ENCODE results near the gene RFX7.

RFX7 gene

DNA sequence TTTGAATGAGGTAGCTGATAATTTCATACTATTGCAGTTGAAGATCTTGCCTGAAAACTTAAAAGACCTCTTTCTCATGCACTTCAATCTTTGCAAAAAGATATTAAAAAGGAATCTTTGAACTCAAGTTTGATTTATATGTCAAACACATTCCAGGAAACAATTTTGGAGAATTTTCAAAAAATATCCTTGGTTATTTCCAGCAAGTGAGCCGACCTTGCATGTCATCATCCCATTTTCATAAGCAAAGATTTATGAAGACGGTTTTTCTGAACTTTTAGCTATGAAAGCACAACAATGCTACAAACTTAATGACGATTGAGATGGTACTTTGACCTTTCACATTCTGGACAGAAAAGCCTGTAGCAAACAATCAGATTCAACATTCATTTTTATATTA lies 95.6 kb downstream of the RFX7 start:
- in situ Hi-C loops (cut with MboI; ENCODE audit: low sequenced_read_pairs), result no loop called here

DNA sequence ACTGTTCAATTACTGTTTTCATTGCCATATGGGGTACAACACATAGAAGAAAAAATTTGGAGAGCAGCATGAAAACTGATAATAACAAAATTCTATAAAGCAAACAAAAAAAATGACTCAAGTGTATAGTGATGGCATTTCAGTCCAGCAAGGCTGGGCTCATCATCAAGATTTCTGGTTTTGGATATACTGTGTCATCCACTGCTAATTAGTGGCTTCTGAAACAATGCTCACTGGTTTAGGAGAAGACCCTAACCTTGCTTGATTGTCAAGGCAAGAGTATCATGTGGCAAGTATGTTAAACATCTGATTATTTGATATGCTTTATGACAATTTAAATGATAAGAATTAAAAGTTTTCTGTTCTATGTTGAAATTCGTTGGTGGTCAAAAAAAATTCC lies 96.9 kb downstream of the RFX7 start:
- in situ Hi-C loops (cut with MboI; ENCODE audit: low sequenced_read_pairs), result no loop called here

DNA sequence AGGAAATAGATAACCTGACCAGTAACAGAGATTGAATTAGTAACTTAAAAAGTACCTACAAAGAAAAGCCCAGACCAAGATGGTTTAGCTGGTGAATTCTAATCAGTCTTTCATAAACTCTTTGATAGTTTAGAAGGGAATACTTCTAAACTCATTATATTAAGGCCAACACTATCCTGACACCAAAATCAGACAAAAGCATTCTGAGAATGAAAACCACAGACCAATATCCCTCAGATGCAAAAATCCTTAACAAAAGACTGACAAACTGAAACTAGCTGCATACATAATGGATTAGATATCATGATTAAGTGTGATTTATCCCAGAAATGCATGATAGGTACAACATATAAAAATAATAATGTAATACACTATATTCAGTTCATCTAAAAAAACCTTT lies 115.6 kb downstream of the RFX7 start:
- in situ Hi-C loops (cut with MboI; ENCODE audit: low sequenced_read_pairs), result no loop called here

DNA sequence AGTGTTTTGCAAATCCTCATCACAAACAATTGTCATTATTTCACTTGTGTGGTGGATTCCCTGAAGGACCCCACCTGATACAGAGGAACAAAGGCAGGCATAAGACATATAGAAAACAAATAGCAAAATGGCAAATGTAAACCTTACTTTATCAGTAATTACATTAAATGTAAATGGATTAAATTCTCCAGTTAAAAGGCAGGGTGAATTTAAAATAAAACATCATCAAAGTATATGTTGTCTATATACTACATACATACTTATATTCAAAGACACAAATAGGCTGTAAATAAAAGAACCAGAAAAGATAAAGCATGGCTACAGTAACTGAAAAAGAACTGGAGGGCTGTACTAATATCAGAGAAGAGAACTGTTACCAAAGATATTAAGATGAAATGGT lies 117.3 kb downstream of the RFX7 start:
- in situ Hi-C loops (cut with MboI; ENCODE audit: low sequenced_read_pairs), result no loop called here

DNA sequence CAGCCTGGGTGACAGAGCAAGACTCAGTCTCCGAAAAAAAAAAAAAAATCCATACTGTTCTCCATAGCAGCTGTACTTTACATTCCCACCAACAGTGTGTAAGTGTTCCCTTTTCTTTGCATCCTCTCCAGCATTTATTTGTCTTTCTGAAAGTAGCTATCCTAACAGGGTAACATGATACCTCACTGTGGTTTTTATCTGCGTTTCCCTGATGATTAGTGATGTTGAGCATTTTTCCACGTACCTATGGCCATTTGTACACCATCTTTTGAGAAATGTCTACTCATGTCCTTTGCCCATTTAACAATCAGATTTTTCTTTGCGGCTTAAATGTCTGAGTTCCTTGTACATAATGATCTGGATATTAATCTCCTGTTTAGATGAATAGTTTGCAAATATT lies 119.3 kb downstream of the RFX7 start:
- in situ Hi-C loops (cut with MboI; ENCODE audit: low sequenced_read_pairs), result no loop called here

DNA sequence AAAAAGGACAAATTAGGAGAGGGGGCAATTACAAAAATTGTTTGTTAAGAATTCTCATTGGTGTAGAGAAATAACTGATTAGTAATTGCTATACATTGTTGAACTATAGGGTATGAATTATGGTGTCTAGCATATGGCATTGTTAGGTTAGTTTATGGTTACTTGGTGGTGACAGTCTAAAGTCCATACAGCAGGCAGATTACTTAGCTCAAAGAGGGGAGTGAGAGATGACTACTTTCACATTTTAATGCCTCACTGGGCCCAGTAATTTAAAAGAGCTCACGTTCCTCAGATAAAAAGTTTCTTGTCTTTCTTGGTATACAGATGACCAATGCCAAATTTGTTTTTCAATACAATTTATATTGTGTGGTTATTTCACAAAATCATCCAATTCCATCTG lies 137.8 kb downstream of the RFX7 start:
- in situ Hi-C loops (cut with MboI; ENCODE audit: low sequenced_read_pairs), result no loop called here

DNA sequence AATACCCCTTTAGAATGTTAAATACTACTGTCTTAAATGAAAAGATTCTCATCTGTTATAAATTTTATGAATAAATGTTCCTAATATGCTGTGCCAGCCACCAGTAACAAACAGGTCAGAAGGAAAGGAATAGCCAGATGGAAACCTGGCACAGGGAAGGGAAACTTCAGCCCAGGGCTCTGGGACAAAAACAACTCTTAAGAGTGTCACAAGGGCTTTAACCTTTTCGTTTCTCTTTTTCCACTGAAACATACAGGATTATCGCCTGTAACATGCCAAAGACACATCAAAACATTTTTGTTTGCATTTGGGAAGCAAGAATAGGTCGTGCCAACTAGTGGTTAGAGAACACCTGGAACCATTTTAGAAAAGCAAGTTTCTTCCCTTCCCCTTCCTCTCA lies 141.2 kb downstream of the RFX7 start:
- in situ Hi-C loops (cut with MboI; ENCODE audit: low sequenced_read_pairs), result no loop called here

DNA sequence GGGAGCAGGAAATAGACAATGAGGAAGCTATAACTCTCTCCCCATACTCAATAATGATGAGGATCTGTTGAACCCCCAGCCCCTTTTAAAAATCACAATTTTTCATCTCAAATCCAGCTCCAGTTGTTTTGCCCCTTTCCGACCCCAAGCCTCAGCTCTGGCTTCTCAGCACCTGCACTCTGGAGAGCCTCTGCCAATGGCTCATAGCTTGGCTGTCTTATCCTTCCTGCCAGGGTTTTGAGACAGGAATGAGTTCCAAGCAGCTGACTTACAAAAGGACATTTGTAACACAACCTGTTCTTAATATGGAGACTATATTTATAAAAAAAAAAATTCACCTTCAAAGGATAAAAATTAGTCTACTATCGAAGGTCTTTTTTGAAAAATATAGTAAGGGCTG lies 144.4 kb downstream of the RFX7 start:
- in situ Hi-C loops (cut with MboI; ENCODE audit: low sequenced_read_pairs), result no loop called here

DNA sequence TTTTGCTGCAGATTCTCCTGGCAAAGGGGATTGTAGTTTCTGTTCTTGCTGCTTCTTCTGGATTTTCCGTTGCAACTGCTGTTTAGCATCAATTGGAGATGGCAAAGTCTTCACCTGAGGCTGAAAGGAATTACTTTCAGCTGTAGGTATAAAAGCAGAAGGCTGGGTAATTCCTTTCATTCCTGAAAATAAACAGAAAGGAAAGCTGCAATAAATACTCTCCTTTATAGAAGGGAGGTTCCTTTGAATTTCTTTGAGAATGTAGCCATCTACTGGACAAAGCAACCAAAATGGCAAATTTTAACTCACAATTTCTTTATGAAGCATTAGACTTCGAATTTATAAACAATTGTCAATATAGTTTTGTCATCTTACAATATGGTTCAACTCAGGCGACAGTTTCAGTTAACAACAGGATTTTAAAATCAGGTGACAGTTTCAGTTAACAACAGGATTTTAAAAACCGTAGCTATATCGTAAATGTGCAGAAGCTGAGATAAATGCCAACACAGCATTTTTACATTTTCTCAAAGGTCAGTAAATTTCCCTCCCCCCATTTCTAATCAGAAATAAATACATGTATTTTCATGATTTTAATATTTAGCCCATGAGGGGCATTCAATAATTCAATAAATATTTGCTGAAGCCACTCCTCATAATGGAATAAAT lies 145.3 kb downstream of the RFX7 start:
- in situ Hi-C loops (cut with MboI; ENCODE audit: low sequenced_read_pairs), result no loop called here

DNA sequence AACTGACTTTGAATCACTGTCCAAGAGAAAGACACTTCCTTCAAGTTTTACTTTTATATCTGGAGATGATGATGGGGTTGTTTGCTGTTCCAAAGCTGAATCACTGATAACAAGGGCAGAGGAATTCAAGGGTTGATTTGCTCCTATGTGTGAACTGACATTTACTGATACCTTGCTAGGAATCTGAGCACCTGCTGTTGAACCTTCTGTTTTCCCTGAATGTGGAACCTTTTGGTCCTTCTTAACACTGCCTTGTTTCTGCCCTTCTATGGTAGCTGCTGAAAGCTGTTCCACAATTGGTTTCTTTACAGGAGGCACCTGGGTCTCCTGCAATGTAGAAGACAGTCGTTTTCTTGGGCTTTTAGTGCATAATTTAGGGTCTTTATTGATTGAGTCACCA lies 148.3 kb downstream of the RFX7 start:
- in situ Hi-C loops (cut with MboI; ENCODE audit: low sequenced_read_pairs), result no loop called here

DNA sequence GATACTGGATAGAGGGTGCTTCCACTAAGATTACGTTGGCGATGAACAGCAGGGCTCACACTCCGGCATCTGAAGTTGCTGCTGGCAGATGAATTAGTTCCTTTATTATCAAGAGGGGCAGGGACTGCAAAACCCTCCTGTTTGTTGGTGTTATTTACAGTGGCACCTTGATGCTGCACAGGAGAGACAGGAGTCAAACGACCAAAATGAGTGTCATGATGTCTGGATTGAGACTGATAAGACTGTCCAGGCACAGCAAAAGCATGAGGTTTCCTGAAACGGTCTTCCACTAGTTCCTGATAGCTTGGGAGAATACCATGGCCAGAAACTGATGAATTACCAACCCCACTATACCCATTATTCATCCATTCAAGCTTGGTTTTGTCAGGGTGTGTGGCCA lies 149.5 kb downstream of the RFX7 start:
- in situ Hi-C loops (cut with MboI; ENCODE audit: low sequenced_read_pairs), result no loop called here

DNA sequence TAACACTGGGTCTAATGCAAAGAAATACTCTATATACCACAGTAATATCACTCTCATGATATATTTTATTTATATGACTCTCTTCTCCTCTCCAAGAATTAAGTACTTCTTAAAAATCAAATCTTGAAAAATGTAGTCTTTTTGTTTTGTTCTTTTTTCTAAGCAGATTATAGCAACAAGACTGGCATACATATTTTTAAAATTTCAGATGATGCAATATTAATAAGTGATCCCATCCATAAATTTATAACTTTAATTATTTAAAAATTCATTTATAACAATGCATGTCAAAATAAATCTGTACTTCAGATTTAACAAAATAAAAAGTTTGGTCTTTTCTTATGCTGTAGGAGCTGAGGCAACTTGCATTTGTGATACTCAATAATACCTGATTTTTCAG lies 155.3 kb downstream of the RFX7 start:
- in situ Hi-C loops (cut with MboI; ENCODE audit: low sequenced_read_pairs), result no loop called here

DNA sequence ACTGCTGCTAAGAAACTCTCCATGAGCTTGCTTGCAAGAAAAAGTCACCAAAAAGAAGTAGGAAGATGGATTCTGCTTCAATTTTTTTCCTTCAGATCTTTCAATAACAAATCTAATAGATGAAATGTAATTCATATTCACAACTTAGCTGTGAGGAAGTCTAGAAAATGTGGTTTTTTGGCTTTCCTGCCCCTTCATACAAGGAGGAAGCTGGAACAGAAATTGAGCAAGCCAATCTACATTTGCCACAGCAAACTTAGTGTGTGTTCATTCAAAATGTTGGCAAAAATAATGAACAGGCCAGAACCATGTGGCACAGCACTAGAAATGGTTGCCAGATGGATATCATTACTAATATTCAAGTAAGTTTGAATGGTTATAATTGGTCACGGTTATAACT lies 157.1 kb downstream of the RFX7 start:
- in situ Hi-C loops (cut with MboI; ENCODE audit: low sequenced_read_pairs), result no loop called here

DNA sequence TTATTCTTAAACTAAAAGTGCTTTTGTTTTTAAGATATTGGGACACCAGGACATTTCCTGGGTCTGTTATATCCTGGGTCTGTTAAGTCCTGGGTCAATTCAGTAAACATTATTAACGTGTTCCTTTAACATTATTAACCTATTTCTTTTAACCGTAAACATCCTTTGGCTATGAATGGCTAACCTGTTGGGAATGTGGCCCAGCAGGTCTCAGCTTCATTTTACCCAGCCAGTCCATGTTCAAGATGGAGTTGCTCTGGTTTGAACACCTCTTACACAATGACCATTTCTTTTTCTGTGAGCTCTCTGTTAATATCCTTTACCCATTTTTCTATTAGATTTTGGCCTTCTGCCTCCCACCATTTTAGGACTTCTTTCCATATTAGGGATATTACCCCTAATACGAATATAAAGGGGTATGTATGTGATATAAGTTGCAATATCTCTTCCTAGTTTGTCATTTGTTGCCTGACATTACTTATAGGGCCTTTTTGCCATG lies 161.4 kb downstream of the RFX7 start:
- in situ Hi-C loops (cut with MboI; ENCODE audit: low sequenced_read_pairs), result no loop called here

DNA sequence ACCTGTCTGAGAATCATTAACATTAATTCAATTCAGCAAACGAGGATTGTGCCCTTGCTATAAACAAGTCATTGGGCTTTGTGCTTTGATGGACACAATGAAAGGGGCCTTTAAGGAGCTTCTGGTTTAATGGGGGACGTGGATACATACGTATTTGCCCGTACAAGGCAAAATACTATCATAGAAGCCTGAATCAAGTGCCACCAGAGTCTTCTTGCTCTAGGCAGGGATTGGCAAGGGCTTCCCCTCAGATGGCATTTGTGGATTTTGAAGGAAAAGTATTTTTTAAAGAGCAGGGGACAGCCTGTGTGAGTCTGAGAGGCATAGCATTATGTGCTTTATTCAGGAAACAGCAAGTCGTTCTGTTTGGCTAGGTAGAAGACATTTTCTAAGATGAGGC lies 166.6 kb downstream of the RFX7 start:
- in situ Hi-C loops (cut with MboI; ENCODE audit: low sequenced_read_pairs), result no loop called here

DNA sequence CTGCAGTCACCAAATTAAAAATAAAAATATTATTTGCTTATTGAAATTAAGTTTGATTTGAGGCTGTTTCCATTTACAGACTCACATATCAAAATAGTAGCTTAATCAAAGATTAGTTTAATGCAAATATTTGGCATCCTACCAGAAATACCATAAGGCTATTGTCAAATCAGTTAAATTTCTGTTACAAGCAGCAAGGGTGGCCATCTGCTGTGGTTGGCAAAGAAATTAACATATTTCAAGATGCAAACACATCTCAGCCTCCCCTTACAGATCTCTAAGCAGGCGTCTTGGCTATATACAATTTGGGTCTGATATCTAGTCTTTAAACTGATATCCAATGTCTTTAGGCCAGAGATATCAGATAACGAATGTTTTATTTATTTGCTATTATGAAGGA lies 167.0 kb downstream of the RFX7 start:
- in situ Hi-C loops (cut with MboI; ENCODE audit: low sequenced_read_pairs), result no loop called here

DNA sequence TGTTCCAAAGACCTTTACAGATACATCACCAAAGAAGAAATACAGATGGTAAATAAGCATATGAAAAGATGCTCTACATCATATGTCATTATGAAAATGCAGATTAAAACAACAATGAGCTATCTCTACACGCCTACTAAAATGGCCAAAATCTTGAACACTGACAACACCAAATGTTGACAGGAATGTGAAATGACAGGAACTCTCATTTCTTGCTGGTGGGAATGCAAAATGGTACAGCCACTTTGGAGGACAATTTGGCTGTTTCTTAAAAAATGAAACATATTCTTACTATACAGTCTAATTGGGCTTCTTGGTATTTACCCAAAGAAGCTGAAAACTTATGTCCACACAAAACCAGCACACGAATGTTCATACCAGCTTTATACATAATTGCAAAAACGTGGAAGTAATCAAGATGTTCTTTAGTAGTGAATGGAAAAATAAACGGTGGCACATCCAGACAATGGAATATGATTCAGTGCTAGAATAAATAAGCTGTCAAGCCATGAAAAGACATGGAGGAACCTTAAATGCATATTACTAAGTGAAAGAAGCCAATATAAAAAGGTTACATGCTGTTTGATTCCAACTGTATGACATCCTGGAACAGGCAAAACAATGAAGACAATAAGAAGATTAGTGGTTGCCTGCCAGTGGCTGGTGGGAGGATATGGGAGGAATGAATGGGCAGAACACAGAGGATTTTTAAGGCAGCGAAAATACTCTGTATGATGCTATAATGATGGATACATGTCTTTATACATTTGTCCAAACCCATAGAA lies 169.0 kb downstream of the RFX7 start:
- in situ Hi-C loops (cut with MboI; ENCODE audit: low sequenced_read_pairs), result no loop called here

DNA sequence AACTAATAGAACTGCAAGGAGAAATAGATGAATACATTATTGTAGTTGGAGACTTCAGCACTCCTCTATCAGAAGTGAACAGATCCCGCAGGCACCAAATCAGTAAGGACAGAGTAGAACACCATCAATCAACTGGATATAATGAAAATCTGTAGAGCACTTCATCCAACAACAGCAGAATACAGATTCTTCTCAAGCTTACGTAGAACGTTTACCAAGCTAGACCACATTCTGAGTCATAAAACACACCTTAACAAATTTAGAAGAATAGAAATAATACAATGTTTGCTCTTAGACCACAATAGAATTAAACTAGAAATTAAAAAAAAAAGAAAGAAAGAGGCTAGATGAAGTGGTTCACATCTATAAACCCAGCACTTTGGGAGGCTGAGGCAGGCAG lies 179.5 kb downstream of the RFX7 start:
- in situ Hi-C loops (cut with MboI; ENCODE audit: low sequenced_read_pairs), result no loop called here

DNA sequence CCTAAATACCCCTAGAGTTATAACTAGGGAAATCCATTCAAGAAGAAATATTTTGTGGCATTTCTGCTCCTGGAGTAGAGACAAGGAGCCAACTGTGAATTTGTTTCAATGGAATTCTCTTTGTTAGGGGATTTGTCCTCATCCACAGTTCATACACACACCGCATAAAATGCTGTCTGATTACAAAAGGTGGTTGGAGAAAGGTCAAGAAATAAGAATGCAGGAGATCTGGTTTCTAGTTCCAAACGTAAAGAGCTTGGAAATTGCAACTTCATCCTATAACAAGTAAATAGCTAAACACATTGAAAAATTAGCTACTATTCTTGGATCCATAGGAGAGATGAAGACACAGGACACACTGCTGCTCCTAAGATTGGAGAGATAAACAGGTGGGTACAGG lies 184.0 kb downstream of the RFX7 start:
- in situ Hi-C loops (cut with MboI; ENCODE audit: low sequenced_read_pairs), result no loop called here

DNA sequence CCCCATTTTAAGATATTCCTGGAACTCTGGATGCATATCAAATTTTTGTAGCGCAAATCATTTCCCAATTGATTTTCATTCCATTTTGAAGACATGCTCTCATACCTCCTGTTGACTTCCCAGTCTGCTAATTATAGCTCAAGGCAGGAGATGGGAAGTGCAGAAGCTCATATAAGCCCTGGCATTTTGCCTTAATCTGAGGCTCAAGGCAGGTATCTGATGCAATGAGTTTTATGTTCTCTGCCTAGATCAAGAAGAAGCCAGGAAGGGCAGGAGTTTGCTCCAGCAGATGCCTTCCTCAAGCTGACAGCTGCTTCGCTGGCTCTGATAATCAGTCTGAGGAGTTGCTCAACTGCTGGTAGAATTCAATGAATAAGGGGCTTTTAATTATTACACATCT lies 184.7 kb downstream of the RFX7 start:
- in situ Hi-C loops (cut with MboI; ENCODE audit: low sequenced_read_pairs), result no loop called here

DNA sequence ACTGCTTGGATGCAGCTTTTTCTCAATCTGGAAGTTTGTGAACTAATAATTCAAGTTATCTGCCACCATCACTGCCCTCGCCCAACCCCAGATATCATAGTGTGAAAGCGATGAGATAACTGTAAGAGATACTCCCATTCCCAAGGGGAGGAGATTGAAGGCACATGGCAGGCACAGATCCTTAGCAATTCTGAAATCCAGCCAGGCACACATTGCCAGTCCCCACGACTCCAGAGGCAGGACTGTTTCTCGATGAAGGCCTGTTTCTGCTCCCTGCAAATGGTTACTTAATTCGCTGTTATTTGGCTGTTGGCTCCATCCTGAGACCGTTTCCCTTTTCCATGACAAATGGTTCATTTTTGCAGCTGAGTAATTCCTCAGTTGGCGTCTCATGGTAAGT lies 187.1 kb downstream of the RFX7 start:
- in situ Hi-C loops (cut with MboI; ENCODE audit: low sequenced_read_pairs), result no loop called here

DNA sequence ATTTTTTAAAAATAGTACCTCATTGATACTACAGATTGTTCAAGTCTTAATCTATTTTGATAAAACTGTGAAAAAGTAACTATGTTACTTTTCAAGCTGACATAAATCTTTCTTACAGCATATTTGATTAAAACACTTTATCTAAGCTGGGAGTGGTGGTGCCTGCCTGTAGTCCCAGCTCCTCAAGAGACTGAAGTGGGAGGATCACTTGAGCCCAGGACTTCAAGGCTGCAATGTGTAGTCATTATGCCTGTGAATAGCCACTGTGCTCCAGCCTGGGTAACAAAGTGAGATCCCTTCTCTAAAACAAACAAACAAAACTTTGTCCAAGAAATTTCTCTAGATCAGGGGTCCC lies 190.7 kb downstream of the RFX7 start:
- in situ Hi-C loops (cut with MboI; ENCODE audit: low sequenced_read_pairs), result no loop called here

Data from hTERT RPE-1 (cell line).